HFF-Myc (cell line): ENCODE measurements around the gene AKAP7.
"Not testable (repeated sequence)": the region's sequence is repeated elsewhere in the genome, so short reads cannot be mapped to it uniquely, and the experiment has no call there.

Experiments used
- DNase-seq: peaks from one replicate; pipeline ENCODE4 v3.0.0-alpha.2; 2011; ENCODE audit warnings: low read depth; ENCODE audit errors: extremely low read depth
- H3K4me3 ChIP-seq: replicated peaks from 2 replicates; pipeline ENCODE4 v1.5.1; 2011; ENCODE audit warnings: low read depth, mild to moderate bottlenecking, control low read depth, low read length
- CTCF ChIP-seq: IDR thresholded peaks from 2 replicates; pipeline ENCODE4 v1.5.1; 2012; ENCODE audit warnings: mild to moderate bottlenecking, low read depth, low read length, control low read depth; ENCODE audit errors: missing control alignments

AKAP7 gene

GRCh38 chr6:131316654-131317053 is 181.4 kb downstream of the AKAP7 start:
- no peak for DNase-seq
- no peak for TF ChIP-seq CTCF
- no peak overlapping the region for H3K4me3 ChIP-seq

GRCh38 chr6:131317516-131317915 is 182.2 kb downstream of the AKAP7 start:
- H3K4me3 ChIP-seq, result no peak overlapping the region
- DNase-seq, result no peak
- TF ChIP-seq CTCF, result no peak

- TF ChIP-seq CTCF, result no peak
- no peak for DNase-seq
- no peak overlapping the region for H3K4me3 ChIP-seq
These were observed 186.3 kb downstream of the AKAP7 start for GRCh38 chr6:131321589-131321988.

- H3K4me3 ChIP-seq, result no peak overlapping the region
- DNase-seq, result no peak
- no peak for TF ChIP-seq CTCF
These were observed 186.9 kb downstream of the AKAP7 start for GRCh38 chr6:131322125-131322524.

GRCh38 chr6:131325669-131326068 is 190.4 kb downstream of the AKAP7 start:
- H3K4me3 ChIP-seq, DNase-seq: not testable (repeated sequence)

GRCh38 chr6:131328727-131329126 is 193.5 kb downstream of the AKAP7 start:
- H3K4me3 ChIP-seq, DNase-seq: not testable (repeated sequence)

- H3K4me3 ChIP-seq, result no peak overlapping the region
- no peak for TF ChIP-seq CTCF
- DNase-seq, result no peak
These were observed 195.9 kb downstream of the AKAP7 start for GRCh38 chr6:131331151-131331550.

- H3K4me3 ChIP-seq, result no peak overlapping the region
- DNase-seq, result no peak
- no peak for TF ChIP-seq CTCF
These were observed 196.9 kb downstream of the AKAP7 start for GRCh38 chr6:131331873-131332781.
